Cortex of kidney (tissue), 1 donor: ENCODE data around the gene CDC23.
"Not testable (repeated sequence)": the region's sequence is repeated elsewhere in the genome, so short reads cannot be mapped to it uniquely, and the experiment has no call there.

ENCODE experiments used
- DNase-seq: peaks from one replicate; lab custom pipeline; 2025; lab: John Stamatoyannopoulos, UW

CDC23 gene

DNA sequence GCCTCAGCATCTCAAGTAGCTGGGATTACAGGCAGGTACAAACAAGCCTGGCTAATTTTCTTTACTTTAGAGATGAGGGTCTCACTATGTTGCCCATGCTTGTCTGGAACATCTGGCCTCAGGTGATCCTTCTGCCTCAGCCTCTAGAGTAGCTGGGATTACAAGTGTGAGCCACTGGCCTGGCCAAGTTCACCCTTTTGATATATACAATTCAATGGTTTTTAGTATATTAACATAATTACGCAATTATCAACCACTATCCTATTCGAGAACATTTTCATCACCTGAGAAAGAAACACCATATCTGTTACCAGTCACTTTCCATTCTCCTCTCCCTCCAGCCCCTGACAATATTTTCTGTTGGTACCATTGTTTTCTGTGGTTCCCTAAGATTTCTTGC, 3.7 kb upstream of the CDC23 start:
- no peak for DNase-seq

DNA sequence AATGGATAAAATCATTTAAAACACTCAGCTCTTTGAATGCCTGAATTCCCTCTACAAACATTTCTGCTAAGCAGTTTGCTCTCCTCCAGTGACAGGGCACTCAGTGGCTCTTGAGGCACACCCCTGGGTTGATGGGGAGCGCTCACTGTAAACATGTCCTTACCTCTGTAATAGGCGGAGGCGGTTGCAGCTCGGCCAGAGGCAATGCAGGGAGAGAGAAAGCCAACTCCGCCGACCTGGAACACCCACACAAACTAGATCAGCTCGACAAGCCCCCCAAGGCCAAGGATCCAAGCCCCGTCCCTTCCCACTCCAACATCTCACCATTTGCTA, 329 bp downstream of the CDC23 start:
- DNase-seq: no peak

DNA sequence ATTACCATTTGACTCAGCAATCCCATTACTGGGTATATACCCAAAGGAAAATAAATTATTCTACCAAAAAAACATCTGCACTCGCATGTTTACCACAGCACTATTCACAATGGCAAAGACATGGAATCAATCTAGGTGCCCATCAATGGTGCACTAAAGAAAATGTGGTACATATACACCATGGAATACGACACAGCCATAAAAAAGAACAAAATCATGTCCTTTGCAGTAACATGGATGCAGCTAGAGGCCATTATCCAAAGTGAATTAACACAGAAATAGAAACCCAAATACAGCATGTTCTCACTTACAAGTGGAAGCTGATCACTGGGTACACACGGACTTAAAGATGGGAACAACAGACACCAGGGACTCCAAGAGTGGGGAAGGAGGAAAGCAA, 2.1 kb downstream of the CDC23 start:
- no peak for DNase-seq

DNA sequence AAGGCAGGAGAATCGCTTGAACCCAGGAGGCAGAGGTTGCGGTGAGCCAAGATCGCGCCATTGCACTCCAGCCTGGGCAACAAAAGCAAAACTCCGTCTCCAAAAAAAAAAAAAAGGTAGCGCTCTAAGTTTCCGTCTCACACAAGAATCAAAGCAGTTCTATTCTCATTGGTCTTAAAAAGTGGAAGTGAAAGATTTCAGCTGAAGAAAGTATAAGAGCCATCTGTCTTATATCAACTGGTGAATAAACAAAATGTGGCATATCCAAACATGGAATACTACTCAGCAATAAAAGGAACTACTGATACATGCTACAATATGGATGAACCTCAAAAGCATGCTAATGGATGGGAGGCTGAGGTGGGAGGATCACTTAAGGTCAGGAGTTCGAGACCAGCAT, 19.3 kb downstream of the CDC23 start:
- not testable (repeated sequence) for DNase-seq

DNA sequence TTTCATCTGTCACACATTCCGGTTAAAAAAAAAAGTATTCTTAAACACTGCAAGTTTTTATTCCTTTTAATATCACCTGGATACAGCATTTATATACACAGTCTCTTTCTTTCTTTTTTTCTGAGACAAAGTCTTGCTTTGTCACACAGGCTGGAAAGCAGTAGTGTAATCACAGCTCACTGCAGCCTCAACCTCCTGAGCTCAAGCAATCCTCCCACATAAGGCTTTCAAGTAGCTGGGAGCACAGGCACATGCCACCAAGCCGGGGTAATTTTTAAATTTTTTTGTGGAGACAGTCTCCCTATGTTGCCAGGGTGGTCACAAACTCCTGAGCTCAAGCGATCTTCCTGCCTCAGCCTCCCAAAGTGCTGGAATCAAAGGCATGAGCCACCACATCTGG, 20.3 kb downstream of the CDC23 start:
- no peak for DNase-seq

DNA sequence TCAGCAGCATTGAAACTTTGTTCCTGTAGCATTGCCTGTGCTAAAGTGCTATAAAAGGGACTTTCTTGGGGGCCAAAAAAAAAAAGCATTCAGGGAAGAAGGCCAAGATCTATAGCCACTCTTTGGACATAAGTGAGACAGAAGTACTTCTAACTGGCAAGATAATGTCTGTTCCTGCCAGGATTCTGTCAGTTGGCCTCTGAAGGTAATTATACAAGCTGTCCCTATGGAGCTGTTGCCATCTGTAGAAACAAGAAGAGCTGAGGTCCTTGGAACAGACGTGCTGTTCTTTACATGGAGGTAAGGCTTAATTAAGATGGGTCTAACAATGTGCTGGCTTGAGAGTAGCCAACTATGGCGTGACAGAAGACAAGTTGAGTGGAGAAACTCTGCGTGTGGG, 24.5 kb downstream of the CDC23 start:
- DNase-seq: no peak

DNA sequence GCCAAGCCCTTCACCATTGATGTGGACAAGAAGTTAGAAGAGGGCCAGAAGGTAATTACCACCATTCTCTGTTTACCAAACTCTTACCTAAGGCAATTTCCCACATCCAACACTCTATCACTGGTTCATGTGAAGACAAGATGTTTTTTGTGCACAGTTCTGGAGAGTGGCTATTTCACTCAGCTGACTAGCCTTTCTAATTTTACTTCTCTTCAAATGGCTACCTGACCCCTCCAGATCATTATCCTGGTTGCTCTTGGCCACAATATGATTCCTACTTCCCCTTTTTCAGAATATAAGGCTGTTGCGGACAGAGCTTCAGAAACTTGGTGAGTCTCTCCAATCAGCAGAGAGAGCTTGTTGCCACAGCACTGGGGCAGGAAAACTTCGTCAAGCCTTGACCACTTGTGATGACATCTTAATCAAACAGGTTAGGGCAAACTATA, 27.1 kb downstream of the CDC23 start:
- DNase-seq: no peak

DNA sequence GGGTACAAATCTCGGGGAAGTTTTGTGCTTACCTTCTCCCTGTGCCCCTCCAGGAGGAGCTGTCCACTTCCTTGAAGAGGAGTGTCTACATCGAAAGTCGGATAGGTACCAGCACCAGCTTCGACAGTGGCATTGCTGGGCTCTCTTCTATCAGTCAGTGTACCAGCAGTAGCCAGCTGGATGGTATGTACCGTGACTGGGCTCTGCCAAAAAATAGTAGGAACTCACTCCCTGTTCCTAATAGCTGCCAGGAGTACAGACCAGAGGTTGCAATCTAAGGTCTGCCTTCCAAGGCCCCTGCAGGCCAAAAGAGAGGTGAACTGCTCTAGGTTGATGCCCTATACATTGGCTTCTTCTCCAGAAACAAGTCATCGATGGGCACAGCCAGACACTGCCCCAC, 30.3 kb downstream of the CDC23 start:
- DNase-seq: no peak

DNA sequence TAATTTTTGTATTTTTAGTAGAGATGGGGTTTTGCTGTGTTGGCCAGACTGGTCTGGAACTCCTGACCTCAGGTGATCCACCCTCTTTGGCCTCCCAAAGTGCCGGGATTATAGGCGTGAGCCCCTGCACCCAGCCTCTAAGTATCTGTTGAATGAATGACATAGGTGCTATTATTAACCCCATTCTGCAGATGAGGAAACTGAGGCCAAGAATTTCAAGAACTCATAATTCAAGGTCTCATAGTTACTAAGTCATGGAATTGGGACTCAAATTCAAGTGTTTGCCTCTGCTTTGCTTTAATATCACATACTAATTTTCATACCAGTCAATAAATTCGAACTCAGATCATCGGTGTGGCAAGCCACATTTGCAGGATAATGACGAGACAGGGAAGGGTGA, 32.3 kb downstream of the CDC23 start:
- no peak for DNase-seq

DNA sequence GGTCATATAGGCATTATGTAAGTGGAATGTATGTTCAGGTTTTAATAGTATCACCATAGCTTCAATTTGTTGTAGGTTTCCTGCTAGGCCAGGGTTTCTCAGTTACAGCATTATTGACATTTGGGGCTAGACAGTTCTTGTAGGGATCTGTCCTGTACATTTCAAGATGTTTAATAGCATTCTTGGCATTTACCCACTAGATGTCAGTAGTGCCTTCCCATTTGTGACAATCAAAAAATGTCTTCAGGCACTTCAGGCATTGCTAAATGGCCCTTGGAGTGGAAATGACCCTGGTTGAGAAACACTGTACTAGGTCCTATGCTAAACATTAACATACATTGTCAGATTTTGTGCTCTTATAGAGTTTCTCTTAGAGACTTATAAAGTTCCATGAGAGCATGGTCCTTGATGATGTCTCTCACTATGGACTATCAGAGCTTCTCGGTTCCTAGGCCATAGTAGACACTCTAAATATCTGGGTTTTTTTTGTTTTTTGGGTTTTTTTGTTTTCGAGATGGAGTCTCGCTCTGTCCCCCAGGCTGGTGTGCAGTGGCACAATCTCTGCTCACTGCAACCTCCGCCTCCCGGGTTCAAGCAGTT, 32.8 kb downstream of the CDC23 start:
- no peak for DNase-seq

DNA sequence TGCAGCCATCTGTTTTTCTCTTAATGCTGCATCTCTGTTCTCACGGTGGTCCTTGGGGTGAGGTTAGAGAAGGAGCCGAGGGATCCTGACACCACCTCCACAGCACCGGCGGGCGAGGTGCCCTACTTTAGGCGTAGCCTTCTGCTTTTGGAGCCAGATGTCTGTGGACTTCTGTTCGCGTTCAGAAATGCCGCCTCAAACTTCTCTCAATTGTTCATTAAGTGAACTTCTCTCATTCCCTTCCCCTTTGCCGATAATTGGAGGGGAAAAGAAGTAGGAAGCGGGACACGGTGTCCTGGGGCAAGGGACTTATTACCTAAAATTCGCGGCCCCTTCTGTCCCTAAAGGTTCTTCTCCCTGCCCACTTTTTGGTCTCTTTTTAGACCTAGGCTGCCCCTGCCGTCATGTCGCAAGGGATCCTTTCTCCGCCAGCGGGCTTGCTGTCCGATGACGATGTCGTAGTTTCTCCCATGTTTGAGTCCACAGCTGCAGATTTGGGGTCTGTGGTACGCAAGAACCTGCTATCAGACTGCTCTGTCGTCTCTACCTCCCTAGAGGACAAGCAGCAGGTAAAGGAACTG, 33.8 kb downstream of the CDC23 start:
- DNase-seq: no peak

DNA sequence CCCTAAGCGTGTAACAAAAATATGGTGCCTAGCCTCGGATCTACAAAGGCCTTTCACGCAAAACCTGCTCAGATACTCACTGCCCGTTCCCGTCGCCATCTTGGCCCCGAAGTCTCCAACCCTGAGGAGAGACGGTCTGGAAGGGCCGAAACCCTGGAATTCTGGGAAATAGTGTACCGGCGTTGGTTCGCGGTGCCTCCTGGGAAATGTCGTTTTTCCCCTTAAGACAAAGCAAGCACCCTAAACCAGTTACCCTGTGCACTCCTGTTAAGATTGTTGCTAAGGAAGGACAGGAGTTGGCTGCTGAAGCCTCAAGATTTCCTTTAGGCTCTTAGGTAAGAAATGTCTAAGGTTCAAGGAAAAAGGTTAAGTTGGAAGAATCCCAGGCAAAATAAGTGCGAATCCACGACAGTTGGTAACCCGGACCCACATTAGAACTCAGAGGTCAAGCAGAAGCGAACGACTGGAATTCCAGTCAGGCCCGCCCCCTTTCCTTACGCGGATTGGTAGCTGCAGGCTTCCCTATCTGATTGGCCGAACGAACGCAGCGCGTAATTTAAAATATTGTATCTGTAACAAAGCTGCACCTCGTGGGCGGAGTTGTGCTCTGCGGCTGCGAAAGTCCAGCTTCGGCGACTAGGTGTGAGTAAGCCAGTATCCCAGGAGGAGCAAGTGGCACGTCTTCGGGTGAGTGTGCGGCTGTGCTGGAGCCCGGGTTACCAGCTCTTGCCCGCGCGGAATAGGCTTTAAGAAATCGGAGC, 34.4 kb downstream of the CDC23 start, which contains the start of the genes BRD8 and KIF20A:
TSS of gene BRD8 (minus strand) at position 115 of the 761 bp plus-strand sequence. CDS start at position 99, 16 bp downstream.
TSS of gene KIF20A (plus strand) at position 597 of the 761 bp plus-strand sequence. CDS start 569 bp downstream, outside the sequence.
- DNase-seq: peak; percentile 16

DNA sequence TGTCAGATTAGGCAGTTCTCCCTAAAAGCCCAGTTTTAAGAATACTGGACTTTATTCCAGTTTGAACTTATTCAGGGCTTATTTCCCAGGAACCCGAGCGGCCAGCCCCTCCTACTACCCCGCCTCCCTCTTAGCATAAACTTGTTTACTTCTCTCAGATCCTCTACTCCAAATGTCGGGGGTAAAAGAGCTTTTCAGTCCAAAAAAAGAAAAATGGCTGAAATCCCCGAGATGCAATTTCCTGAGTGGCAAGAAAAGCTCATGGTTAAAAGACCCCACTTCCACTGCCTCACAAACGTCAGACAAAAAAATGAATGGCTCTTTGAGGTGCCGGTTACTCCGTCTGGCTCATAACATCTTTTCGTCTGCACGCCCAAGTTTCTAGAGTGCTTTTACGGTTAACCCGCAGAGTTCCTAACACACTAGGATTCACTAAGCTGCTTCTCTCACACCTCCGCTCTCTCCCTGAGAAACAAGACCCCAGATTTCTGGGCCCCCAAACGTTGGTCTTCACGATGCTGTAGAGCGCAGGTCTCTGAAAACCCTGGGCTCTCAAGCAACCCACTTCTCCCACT, 35.1 kb downstream of the CDC23 start:
- no peak for DNase-seq

DNA sequence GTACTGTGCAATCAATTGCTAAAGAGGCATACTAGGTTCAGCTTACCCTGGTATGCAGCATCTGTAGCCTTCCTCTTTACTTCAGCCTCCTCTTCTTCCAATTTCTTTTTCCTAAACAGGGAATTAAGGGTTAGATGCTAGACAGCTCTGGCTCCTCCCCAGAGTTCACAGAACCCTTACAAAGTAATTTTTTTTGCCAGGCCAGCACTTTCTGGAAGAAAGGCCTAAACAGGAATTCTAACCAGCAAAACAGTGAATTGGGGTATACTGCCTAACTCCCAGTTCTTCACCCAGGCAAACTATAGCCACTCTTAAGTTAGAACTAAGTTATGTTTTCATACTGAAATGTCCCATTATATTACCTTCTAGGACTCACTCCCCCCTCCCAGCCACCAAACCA, 42.8 kb downstream of the CDC23 start:
- no peak for DNase-seq

DNA sequence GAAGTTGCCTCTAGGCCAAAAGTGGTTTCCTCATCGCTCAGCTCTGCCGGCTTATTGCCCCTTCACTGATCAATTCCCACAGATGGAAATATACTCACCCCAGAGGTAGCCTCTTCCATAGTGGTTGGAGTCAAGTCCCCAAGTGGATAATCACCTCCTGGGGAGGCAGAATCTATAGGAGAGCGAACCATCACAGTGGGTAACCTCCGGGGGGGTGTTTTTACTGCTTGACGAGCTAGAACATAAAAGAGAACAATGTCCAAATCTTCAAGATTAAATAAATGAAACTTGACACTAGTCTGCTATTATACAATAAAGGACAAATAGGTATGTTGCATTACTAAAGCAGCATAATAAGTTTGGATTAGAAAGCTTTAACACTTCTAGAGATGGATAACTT, 44.0 kb downstream of the CDC23 start:
- no peak for DNase-seq

DNA sequence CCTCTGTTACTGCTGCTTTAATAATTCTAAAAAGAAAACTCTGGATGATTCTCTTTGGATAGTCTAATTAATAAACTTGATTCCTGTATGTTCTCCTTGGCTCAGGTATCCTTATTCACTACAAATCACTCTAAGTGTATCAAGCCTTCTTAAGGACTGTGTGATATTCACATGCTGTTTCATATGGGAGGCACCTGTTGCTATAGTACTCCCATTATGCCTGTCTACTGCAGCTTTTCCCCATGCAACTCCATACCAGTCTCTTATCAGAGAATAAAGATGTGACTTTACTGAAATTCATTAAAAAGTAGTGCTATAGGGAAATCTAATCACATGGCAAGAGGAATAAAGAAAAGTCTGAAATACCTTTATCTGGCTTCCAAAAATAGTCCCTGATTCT, 49.4 kb downstream of the CDC23 start:
- no peak for DNase-seq

DNA sequence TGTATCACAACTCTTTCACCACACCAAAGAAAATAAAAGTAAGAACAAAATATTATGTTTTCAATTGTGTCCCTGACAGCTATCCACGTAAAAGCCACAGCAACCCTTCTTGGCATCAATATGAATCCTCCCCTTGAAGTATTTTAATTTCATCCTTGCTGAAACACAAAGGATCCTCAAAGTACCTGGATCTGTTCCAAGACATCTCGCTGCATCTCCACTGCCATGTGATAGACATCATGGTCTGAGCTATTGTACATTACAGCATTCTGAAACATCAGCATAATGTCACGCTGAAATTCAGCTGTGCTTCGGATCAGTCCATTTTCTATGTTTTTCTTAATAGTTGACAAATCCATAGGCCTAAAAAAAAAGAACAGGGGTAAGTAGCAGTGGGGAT, 52.4 kb downstream of the CDC23 start:
- DNase-seq: no peak

DNA sequence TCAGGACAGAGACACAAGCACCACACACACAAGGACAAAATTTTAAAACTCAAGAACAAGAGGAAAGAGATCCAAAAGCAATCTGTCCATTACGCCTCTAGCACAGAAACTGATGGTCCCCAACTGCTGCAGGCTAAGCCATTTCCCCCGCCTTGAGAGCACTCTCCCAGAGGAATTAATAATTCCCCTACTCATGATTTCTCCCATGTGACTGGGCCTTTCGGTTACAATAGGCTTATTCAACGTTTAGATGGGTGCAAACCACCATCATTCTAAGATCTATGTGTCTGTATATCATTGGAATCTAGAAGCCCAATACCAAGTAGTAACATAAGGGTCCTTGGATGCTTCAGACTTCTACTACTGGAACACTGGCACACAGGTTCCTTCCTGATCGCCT, 53.5 kb downstream of the CDC23 start:
- no peak for DNase-seq

DNA sequence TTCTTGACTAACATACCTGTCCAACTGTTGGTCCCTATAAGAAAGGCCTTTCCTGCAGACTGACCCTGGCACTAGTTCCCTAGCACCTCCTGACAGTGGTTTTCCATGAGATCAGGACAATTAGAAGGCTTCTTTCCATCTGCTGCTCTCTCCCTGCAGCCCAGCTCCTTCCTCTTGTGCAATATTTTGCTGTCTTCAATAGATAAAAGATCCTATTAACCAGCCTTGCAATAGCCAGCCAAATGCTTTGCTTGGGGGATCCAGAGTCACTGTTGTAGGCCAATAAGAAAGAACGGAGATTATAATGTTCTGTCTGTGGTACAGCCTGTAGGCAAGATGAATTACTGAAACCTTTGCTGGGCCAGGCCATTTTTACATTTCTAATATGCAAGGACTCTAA, 55.5 kb downstream of the CDC23 start:
- no peak for DNase-seq

DNA sequence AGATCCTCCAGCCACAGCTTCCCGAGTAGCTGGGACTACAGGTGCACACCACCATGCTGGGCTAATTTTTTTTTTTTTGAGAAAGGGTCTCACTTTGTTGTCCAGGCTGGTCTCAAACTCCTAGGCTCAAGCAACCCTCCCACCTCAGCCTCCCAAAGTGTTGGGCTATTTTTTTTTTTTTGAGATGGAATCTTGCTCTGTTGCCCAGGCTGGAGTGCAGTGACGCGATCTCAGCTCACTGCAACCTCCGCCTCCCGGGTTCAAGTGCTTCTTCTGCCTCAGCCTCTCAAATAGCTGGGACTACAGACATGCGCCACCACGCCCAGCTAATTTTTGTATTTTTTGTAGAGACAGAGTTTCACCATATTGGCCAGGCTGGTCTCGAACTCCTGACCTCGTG, 57.1 kb downstream of the CDC23 start:
- DNase-seq: not testable (repeated sequence)

DNA sequence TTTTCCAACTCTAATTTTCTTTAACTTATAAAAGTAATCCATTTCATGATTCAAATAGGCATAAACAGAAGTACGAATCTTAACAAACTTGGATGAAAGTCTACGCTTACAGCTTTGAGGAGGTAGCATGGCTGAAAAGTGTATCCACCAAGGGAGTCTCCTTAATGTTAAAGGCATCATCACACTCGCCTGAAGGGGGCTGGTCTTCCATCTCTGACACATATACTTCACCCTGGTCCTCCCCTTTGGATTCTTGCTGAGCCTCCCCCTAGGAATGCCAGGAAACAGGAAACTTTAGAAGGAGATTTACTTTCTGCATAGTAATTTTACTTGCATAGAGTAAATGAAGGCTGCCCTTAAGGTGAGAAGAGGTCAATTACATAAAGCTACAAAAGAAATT, 63.6 kb downstream of the CDC23 start:
- no peak for DNase-seq

DNA sequence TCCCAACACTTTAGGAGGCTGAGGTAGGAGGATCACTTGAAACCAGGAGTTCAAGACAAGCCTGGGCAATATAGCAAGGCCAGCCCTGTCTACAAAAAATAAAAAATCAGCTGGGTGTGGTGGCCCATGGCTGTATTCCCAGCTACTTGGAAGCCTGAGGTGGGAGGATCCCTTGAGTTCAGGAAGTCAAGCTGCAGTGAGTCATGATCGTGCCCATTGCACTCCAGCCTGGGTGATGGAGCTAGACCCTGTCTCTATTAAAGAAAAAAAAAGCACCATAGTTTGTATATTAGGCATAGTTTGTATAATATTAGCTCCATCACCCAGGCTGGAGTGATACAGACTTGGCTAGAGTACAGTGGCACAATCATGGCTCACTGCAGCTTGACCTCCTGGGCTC, 64.3 kb downstream of the CDC23 start:
- DNase-seq: no peak

DNA sequence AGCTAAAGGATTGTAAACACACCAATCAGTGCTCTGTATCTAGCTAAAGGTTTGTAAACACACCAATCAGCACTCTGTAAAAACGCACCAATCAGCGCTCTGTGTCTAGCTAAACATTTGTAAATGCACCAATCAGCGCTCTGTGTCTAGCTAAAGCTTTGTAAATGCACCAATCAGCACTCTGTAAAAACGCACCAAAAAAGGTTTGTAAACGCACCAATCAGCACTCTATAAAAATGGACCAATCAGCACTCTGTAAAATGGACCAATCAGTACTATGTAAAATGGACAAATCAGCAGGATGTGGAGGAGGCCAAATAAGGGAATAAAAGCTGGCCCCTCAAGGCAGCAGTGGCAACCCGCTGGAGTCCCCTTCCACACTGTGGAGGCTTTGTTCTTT, 69.5 kb downstream of the CDC23 start:
- not testable (repeated sequence) for DNase-seq
